ENCODE data around the gene MYH9. TPM values are rescaled to one million over a fixed set of nuclear protein-coding genes. Genes with fewer than 3 reads are reported as not detected.

The MYH9 gene
- total and polyA plus RNA-seq, 2 donors (not counting 1 experiment from before 2014, with no cell fraction given), result 108 to 554 TPM

GRCh38 chr22:36405221-36405661, 17.5 kb upstream of the MYH9 start:
- no peak for TF ChIP-seq CTCF (IDR thresholded peaks at IDR 0.05)
- no peak for TF ChIP-seq EZH2 (IDR thresholded peaks at IDR 0.05; ENCODE audit: borderline replicate concordance, insufficient read depth, low read depth, low read length, poor library complexity, severe bottlenecking)
- peak overlapping the region; percentile 73 for H3K4me2 ChIP-seq (replicated peaks; ENCODE audit: low read depth, low read length, poor library complexity, severe bottlenecking)
- DNase-seq (no peak), ATAC-seq (ENCODE audit: low read depth) (peak; percentile 21)
- H2AFZ ChIP-seq (ENCODE audit: insufficient read depth, low read depth, low read length, poor library complexity, severe bottlenecking), result peak overlapping the region; percentile 25
- Mint-ChIP-seq H3K27ac (peak overlapping the region; percentile 91), H3K4me3 (peak overlapping the region; percentile 33), H3K4me1 (peaks cover 56% of the 10 kb centered on the region), H3K9me3 (ENCODE audit: insufficient read depth) (no peaks in the 10 kb centered on the region), H3K27me3 (no peaks in the 10 kb centered on the region)
- H3K79me2 ChIP-seq (ENCODE audit: control insufficient read depth, insufficient read depth, low read length), result peaks cover 7% of the 10 kb centered on the region
- ChIA-PET POLR2A (interaction anchor here (0.6 to 2.0 kb wide), 7 partner anchors 17 to 60 kb away, joined by 3 to 10 read pairs (median 6); partner anchors contain the start of gene MYH9), CTCF (interaction anchor here (0.9 to 4.3 kb wide), 13 partner anchors 18 to 104 kb away, joined by 3 to 35 read pairs (median 6); partner anchors contain the start of gene MYH9)
- peaks cover 59 to 81% of the 10 kb centered on the region in 2 donors for H3K4me1 ChIP-seq (ENCODE audit: control insufficient read depth in 2 of 2, insufficient read depth in 2 of 2, low read length in 2 of 2)
- peaks cover 0 to 9% (median 0%) of the 10 kb centered on the region in 3 donors for H3K9me3 ChIP-seq (ENCODE audit: control extremely low read depth in 1 of 3, control insufficient read depth in 2 of 3, insufficient read depth in 1 of 3, low read length in 2 of 3)
- peak overlapping the region in 2 of 5 experiments; percentile 2 to 31 for H3K4me3 ChIP-seq (ENCODE audit: control extremely low read depth in 1 of 5, extremely low read depth in 1 of 5, insufficient read depth in 1 of 5, low read depth in 2 of 5, low read length in 4 of 5)
- H3K9ac ChIP-seq (ENCODE audit: low read length), result peak overlapping the region; percentile 20
- peak overlapping the region; percentile 83 to 86 for H3K27ac ChIP-seq (ENCODE audit: low read length in 2 of 2)
- no CpG with 5 or more reads among the region's 6 CpGs for WGBS (ENCODE audit: insufficient coverage)
- H3K36me3 ChIP-seq (replicated peaks in 1 of 2; ENCODE audit: control extremely low read depth in 1 of 2, control insufficient read depth in 1 of 2, extremely low read depth in 1 of 2, insufficient read depth in 2 of 2, low read length in 1 of 2), result no peaks in the 10 kb centered on the region
- intact Hi-C loops (cut with micrococcal nuclease), result loop anchor here (1.0 to 2.0 kb wide), 4 partner anchors 11 to 65 kb away; partner anchors contain the start of gene MYH9
- H4K20me1 ChIP-seq (ENCODE audit: control insufficient read depth, insufficient read depth, low read length, poor library complexity, severe bottlenecking), result no peaks in the 10 kb centered on the region
- no peaks in the 10 kb centered on the region for H3K27me3 ChIP-seq (replicated peaks in 1 of 4; ENCODE audit: control extremely low read depth in 1 of 4, control insufficient read depth in 3 of 4, insufficient read depth in 4 of 4, low read length in 3 of 4)

GRCh38 chr22:36404446-36404845, 16.7 kb upstream of the MYH9 start:
- Mint-ChIP-seq H3K4me3 (no peak overlapping the region), H3K9me3 (ENCODE audit: insufficient read depth) (no peaks in the 10 kb centered on the region), H3K4me1 (peaks cover 52% of the 10 kb centered on the region), H3K27me3 (no peaks in the 10 kb centered on the region), H3K27ac (peak overlapping the region; percentile 91)
- DNase-seq (no peak), ATAC-seq (ENCODE audit: low read depth) (no peak)
- Histone ChIP-seq H3K9me3 (ENCODE audit: control extremely low read depth in 1 of 3, control insufficient read depth in 2 of 3, insufficient read depth in 1 of 3, low read length in 2 of 3) (peaks cover 0 to 1% (median 0%) of the 10 kb centered on the region in 3 donors), H3K27ac (ENCODE audit: low read length in 2 of 2) (peak overlapping the region; percentile 83 to 86), H3K79me2 (ENCODE audit: control insufficient read depth, insufficient read depth, low read length) (peaks cover 5% of the 10 kb centered on the region), H3K4me2 (replicated peaks; ENCODE audit: low read depth, low read length, poor library complexity, severe bottlenecking) (peak overlapping the region; percentile 73), H3K36me3 (replicated peaks in 1 of 2; ENCODE audit: control extremely low read depth in 1 of 2, control insufficient read depth in 1 of 2, extremely low read depth in 1 of 2, insufficient read depth in 2 of 2, low read length in 1 of 2) (no peaks in the 10 kb centered on the region), H4K20me1 (ENCODE audit: control insufficient read depth, insufficient read depth, low read length, poor library complexity, severe bottlenecking) (no peaks in the 10 kb centered on the region), H3K27me3 (replicated peaks in 1 of 4; ENCODE audit: control extremely low read depth in 1 of 4, control insufficient read depth in 3 of 4, insufficient read depth in 4 of 4, low read length in 3 of 4) (no peaks in the 10 kb centered on the region), H2AFZ (ENCODE audit: insufficient read depth, low read depth, low read length, poor library complexity, severe bottlenecking) (no peak overlapping the region), H3K4me3 (ENCODE audit: control extremely low read depth in 1 of 5, extremely low read depth in 1 of 5, insufficient read depth in 1 of 5, low read depth in 2 of 5, low read length in 4 of 5) (no peak overlapping the region), H3K4me1 (ENCODE audit: control insufficient read depth in 2 of 2, insufficient read depth in 2 of 2, low read length in 2 of 2) (peaks cover 55 to 81% of the 10 kb centered on the region in 2 donors), H3K9ac (ENCODE audit: low read length) (no peak overlapping the region)
- CTCF ChIA-PET, result interaction anchor here (0.9 to 4.3 kb wide), 7 partner anchors 12 to 103 kb away, joined by 3 to 35 read pairs (median 10); partner anchors contain the start of gene MYH9
- WGBS (ENCODE audit: insufficient coverage), result 95% methylated on average over 7 of the region's 8 CpGs
- POLR2A ChIA-PET, result interaction anchor here (0.5 to 1.0 kb wide), 7 partner anchors 18 to 92 kb away, joined by 3 to 7 read pairs (median 4); no protein-coding TSS in a partner anchor
- intact Hi-C loops (cut with micrococcal nuclease), result loop anchor here (2.0 kb wide), 1 partner anchor 18 kb away; the partner anchor contains the start of gene MYH9
- TF ChIP-seq EZH2 (IDR thresholded peaks at IDR 0.05; ENCODE audit: borderline replicate concordance, insufficient read depth, low read depth, low read length, poor library complexity, severe bottlenecking) (no peak), CTCF (IDR thresholded peaks at IDR 0.05) (no peak)
